Ovary (tissue), 3 donors: ENCODE data around the gene GOPC.

ENCODE experiments used
- CTCF ChIP-seq, 3 donors: fragments of 450-650 bp in 2 of 3; fragments of 200-600 bp in 1 of 3; IDR thresholded peaks; one replicate each; pipeline versions ENCODE4 v1.5.1 to v1.8.0; 2016 to 2022; ENCODE audit warnings: antibody characterized with exemption in 3 of 3, mild to moderate bottlenecking in 1 of 3
- POLR2A ChIP-seq: fragments of 450-650 bp; IDR thresholded peaks from one replicate; pipeline ENCODE4 v1.6.1; 2017; ENCODE audit warnings: antibody characterized with exemption, mild to moderate bottlenecking, moderate library complexity
- donor health status: DM: no; HTN: no; CAD: no.

- TF ChIP-seq POLR2A: no peak
- TF ChIP-seq CTCF (IDR thresholded peaks at IDR 0.05): no peak
These were observed 16.9 kb upstream of the GOPC start for GRCh38 chr6:117619178-117619577.
